Islet precursor cell (in vitro differentiated cells): ENCODE measurements around the gene TTLL11.
"Not testable (repeated sequence)": the region's sequence is repeated elsewhere in the genome, so short reads cannot be mapped to it uniquely, and the experiment has no call there.

Experiments
- DNase-seq: peaks from one replicate; pipeline ENCODE4 v3.0.0-alpha.2; 2018

Gene TTLL11

GRCh38 chr9:121807823-121808278 is 285.3 kb downstream of the TTLL11 start:
- no peak for DNase-seq

DNA sequence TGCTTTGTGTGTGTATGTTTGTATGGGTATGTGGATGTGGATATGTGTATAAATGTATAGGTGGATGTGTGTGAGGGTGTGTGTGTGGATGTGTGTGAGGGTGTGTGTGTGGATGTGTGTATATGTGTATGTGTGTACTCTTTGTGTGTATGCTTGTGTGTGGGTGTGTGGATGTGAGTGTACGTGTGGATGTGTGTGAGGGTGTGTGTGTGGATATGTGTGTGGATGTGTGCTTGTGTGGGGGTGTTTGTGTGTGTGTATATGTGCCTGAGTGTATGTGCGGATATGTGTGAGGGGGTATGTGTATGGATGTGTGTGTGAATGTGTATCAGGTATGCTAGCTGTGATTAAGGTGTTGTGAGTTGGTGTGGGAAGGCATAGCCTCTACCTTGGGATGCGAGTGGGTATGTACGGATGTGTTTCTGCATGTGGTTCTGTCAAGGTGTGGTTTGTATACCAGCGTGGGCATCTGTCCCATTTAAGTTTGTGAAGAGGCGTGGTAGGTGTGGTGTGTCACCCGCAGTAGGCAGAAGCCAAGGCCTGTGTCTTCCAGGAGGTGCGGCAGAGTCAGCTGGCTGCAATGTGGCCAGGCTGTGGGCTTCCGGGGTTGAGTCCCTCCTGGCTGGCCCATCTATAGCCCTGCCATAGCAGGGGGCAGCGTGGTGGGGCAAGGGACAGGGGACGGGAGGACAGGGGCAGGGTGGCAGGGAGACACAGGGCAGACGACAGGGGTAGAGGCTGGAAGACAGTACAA is 285.9 kb downstream of the TTLL11 start:
- DNase-seq: no peak

- no peak for DNase-seq
These were observed 290.4 kb downstream of the TTLL11 start for GRCh38 chr9:121802753-121803152.

DNA sequence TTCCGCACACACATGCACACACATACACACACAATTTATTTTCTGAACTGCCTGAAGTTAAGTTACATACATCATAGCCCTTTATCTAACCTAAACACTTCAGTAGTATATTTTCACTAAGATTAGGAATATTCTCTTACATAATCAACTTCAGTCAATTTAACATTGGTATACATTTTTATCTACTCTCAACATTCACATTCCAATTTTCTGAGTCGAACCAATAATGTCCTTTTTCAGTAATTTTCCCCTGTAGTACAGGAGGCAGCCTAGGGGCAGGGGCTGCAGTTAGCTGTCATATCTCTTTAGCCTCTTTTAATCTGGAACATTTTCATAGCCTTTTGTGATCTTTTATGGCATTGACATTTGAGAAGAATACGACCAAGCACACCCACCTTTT is 291.5 kb downstream of the TTLL11 start:
- DNase-seq: no peak

DNA sequence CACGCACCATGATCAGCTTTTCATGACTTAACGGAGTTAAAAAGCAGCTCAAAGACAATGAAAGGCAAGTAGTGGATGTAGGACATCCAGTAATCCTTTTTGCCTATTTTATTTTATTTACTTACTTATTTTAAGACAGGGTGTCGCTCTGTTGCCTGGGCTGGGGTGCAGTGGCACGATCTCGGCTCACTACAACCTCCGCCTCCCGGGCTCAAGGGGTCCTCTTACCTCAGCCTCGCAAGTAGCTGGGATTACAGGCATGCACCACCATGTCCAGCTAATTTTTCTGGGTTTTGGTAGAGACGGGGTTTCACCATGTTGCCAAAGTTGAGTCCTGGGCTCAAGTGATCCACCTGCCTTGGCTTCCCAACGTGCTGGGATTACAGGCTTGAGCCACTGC is 292.7 kb downstream of the TTLL11 start:
- no peak for DNase-seq

DNA sequence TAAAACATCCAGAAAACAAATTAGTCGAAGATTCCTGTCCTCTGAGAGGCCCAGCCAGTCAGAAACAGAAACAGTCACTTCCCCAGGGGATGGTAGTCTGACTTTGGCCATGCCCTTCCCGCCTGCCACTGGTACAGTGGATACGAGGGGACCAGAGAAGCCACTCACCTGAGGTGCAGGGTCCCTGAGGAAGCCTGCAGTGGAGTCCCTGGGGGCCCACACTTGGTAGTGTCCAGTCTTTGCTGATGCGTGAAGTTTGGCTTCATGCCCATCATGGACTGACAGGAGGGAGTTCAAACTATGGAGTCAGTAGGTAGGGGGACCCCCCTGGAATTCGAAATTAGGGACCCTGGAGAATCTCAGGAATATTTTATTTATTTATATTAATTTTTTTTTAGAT is 294.2 kb downstream of the TTLL11 start:
- peak; percentile 46 for DNase-seq

DNA sequence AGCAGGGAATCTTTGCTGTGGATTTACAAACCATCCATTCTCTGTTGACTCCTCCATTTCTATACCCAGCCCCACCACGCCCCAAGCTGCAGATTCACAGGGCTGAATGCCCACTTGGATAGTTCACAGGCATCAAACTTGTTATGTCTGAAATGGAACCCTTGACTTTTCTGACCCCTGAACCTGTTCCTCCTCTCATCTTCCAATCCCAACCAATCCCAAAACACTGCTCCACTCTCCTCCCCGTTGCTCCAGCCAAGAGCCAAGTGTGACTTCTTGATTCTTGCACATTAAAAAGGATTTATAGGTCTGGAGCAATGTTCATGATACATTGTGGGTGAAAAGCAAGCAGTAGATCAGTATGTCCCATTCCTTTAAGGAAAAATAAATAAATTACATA is 296.0 kb downstream of the TTLL11 start:
- no peak for DNase-seq

DNA sequence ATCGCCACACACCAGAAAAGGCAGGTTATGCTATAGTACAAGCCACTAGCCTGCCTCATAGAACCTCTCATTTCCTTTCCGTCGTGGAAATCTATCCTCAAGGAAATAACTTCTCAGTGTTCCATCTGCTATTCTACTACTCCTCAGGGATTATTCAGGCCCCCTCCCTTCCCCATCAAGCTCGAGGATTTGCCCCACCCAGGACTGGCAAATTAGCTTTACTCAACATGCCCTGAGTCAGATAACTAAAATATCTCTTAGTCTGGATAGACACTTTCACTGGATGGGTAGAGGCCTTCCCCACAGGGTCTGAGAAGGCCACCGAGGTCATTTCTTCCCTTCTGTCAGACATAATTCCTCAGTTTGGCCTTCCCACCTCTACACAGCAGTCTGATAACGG is 298.8 kb downstream of the TTLL11 start:
- not testable (repeated sequence) for DNase-seq

- DNase-seq: not testable (repeated sequence)
These were observed 300.6 kb downstream of the TTLL11 start for GRCh38 chr9:121792476-121792875.

- no peak for DNase-seq
These were observed 302.3 kb downstream of the TTLL11 start for GRCh38 chr9:121790841-121791240.

- peak; percentile 64 for DNase-seq
These were observed 304.3 kb downstream of the TTLL11 start for GRCh38 chr9:121788686-121789366.

GRCh38 chr9:121786998-121787422 is 306.1 kb downstream of the TTLL11 start:
- peak; percentile 48 for DNase-seq

DNA sequence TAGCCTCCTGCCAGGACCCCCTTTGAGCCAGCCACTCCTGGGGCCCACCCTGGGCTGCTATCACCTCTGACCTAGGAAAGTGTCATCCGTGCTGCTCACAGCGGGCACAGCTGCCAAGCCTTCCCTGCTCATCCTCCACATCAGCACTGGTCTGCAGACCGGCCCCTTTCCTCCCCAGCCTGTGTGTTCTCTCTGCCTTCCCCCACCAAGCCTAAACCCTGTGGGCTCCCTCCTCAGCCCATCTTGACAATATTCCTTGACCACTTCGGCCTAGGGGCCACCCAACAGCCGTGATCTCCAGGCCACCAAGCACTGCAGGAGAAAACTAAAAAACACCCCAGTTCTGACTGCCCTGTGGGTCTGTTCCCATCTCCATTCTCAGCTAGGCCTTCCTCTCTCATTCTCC is 306.6 kb downstream of the TTLL11 start:
- no peak for DNase-seq

DNA sequence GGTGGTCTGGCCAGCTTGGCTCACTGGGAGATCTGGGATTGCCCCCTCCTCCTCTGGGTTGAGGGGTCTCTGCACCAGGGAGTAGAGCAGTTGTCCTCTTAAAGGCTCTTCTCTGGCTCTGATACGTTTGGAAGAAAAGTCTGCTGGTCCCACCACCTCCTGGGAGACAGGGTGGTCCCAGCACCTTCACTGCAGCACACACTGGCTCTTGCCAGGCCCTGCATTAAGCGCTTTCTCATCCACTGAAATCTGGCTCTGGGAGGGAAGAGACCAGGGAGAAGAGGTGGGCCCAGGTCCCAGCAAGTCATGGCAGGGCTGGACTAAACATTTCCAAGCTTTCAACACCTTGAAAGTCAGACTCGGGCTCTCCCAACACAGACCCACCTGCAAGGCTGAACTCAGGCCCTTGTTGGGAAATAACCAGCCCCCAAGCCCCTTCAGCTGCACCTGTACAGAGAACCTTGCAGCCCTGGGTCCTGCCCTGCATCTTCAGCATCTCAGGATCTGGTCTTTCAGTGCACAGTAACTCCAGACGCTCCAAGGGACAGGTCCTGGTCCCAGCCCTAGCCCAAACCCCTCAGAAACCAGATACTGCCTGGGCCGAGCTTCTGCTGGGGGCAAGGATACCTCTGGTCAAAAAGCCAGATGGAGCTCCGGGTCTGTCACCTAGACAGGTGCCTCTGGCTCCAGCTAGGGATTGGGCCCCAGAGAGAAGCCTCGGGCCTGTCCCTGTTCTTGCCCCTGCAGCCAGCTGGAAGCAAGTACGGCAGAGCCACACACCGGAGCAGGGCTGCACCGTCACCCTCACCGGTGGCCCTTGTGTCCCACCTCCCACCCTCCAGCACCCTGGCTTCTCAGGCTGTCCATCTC is 307.2 kb downstream of the TTLL11 start:
- peak; percentile 51 for DNase-seq

DNA sequence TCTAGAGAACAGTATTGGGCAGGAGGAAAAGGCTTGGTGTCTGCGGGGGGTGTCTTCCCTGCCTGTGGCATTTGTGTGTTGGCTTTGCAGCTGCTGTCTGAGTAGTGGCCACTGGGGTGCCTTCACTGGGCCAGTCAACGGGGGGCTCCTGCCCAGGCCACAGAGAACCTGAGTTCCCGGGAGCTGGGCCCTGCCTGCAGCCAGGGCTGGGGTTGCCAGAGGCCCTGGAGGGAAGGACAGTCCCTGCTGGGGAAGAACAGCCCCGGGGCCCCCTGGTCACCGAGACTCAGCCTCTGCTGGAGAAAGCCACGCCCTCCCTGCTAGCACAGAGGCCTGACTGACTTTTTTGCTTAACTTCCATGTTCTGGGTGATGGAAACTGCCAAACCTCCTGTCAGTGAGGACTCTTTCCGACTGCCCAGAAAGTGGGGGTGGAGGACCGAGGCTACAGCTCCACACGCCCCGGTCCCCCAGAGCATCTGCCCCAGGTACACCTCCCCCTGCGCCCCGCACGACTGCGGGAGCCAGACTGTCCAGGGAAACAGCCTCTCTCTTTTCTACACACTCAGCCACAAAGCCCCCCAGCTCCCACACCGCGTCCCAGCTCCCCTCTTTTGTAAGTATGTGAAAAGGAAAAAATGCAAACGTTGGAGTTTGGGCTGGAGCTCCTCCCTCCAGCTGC is 308.2 kb downstream of the TTLL11 start:
- peak; percentile 65 for DNase-seq

GRCh38 chr9:121783521-121784507 is 309.3 kb downstream of the TTLL11 start:
- DNase-seq: peak; percentile 60

GRCh38 chr9:121783111-121783510 is 310.0 kb downstream of the TTLL11 start:
- DNase-seq: peak; percentile 50

GRCh38 chr9:121782514-121783110 is 310.5 kb downstream of the TTLL11 start:
- DNase-seq: peak; percentile 49

GRCh38 chr9:121781701-121782464 is 311.2 kb downstream of the TTLL11 start:
- peak; percentile 48 for DNase-seq

GRCh38 chr9:121781145-121781548 is 312.0 kb downstream of the TTLL11 start:
- no peak for DNase-seq
